GM21360 (cell line): ENCODE measurements around the gene ZMIZ1.

Source experiments
- ATAC-seq: cut with Tn5 transposase; IDR thresholded peaks from one replicate; pipeline ENCODE4 v1.9.1; 2021; ENCODE audit warnings: mild to moderate bottlenecking, moderate library complexity; ENCODE audit not compliant: unreplicated experiment

The ZMIZ1 gene

DNA sequence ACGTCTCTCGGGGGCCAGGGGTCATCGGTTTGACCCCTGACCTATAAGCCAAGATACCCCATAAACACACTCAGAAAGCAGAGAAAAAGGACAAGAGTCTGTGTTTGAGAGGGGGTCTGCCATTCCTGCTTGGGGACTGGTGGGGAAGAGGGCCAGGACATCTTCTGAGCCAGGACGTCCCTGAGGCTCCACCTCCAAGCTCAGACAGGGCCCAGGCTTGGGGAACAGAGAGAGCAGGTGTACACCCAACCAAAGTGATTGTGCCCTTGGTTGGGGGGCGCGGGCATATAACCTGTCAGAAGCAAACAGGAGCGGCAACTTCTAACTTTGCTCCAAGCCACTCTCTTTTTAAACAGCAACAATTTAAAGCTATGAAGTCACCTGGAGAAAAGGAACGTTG is 244.6 kb downstream of the ZMIZ1 start:
- no peak for ATAC-seq

- ATAC-seq = no peak
These were observed 245.2 kb downstream of the ZMIZ1 start for GRCh38 chr10:79313911-79314439.

DNA sequence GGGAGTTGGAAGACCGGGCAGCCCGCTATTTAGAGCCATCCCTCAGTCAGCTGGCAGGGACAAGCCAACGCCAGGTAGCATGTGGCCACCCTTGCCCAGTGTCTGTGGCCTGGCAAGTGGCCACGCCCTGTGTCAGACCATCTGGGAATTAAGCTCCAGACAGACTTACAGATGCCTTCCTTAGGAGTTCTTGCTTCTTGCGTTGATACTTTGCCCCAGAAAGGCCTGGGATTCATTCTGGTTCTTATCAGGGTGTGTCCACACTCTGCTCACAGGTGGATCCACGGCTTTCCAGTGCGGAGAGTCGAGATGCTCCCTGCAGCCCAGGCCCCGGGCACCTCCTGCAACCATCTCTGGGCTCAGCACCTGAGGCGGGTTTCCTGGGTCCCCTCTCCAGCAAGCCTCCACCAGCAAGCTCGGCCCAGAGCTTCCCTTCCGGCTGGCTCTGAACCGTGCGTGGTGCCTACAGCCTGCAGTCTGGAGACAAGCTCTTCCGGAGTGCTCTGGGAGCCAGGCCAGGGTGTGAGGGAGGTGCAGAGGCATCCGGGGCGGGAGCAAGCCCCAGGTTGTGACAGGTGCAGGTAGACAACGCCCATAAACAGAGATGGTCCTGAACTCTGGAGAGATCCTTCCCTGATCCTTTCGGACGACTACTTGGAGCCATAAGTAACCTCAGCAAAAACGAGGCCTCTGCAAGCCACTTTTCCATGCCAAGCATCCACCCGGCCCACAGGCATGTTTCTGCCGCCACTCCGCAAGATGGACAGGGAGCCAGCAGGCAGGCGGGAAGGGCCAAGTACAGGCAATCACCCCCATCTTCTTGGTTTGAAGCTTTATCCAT is 246.2 kb downstream of the ZMIZ1 start:
- no peak for ATAC-seq

DNA sequence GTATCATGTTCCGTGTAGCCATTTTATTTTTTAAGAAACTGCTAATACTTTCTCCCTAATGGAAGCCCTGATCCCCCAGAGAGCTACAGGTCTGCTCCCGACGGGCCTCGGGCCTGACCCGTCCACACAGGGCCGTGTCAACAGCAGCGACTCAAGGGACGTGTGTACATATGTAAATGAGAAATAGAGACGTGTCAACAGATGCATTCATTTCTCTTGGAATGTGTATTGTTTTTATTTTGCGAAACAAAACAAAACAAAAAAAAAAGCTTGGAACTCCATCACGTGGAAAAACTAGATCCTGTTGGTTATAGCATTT is 246.8 kb downstream of the ZMIZ1 start:
- no peak for ATAC-seq

- ATAC-seq = peak; percentile 61
These were observed 248.1 kb downstream of the ZMIZ1 start for GRCh38 chr10:79316671-79317431.

DNA sequence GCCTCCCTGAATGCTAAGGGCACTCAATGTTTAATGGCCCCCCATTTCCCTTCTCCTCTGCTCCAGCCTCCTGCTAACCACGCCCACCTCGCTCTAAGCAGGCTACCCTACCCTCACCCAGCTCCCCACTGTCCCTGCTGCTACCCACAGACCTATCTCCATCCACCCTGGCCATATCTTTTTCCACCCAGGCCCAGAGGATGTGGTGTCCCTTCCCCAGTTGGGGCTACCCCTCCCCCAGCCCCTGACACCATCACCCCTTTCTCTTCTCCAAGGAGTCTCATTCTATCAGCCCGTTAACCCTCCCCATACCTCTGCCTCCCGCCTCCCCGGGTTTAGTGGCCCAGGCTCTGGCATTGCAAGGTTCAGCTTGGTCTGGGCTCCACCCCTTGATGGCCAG is 249.6 kb downstream of the ZMIZ1 start:
- no peak for ATAC-seq

DNA sequence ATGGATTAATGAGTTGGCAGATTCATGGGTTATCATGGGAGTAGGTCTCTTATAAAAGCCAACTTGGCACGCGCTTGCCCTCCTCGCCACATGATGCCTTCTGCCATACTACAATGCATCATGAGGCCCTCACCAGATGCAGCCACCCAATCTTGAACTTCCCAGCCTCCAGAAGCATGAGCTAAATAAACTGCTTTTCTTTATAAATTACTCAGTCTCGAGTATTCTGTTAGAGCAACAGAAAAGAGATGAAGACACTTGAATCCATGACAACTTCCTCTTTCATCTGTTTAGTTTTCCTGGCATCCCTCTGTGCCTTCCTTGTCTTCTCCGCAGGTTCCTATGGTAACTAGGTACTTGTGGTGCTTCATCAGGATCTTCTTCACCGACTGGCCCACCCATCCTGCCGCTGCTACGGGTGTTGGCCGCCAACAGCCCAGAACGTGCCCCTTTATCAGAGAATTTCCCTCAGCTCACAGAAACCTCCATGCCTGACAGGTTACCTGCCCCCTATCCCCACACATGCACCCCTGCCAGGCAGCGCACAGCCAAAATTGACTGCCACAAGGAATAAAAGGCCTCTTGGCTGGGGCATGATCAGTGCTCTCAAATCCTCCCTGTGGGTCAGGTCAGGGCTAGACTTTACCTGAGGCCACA is 250.5 kb downstream of the ZMIZ1 start:
- ATAC-seq = no peak

- no peak for ATAC-seq
These were observed 251.6 kb downstream of the ZMIZ1 start for GRCh38 chr10:79320316-79320715.

DNA sequence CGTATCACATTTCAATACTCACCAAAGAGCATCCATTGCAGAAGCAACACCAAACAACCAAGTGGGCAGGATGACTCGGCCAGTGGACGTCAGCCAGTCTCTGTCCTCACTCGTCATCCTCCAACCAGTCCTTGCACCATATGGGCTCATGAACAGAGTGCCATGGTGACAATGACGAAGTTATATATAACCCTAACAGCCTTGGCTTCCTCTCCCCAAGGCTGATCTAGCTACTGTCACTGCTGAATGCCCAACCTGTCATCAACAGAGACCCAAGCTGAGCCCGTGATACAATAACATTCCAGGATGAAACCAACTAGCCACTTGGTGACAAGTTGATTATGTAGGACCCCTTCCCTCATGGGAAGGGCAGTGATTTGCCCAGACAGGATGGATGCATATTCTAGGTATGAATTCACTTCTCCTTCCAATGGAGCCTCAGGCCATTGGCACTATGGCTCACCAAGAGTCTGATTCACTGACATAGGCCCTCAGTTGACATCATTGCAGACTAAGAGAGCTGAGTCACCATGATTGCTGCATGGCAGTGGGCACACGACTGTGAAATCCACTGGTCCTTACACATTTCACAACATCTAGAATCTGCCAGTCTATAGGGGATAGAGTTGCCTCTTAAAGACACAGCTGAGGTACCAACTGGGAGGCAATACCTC is 252.2 kb downstream of the ZMIZ1 start:
- ATAC-seq = no peak

GRCh38 chr10:79321494-79321882 is 252.7 kb downstream of the ZMIZ1 start:
- no peak for ATAC-seq

- no peak for ATAC-seq
These were observed 253.2 kb downstream of the ZMIZ1 start for GRCh38 chr10:79321951-79322350.

- ATAC-seq = peak; percentile 47
These were observed 254.1 kb downstream of the ZMIZ1 start for GRCh38 chr10:79322616-79323543.

- no peak for ATAC-seq
These were observed 254.8 kb downstream of the ZMIZ1 start for GRCh38 chr10:79323602-79324001.

DNA sequence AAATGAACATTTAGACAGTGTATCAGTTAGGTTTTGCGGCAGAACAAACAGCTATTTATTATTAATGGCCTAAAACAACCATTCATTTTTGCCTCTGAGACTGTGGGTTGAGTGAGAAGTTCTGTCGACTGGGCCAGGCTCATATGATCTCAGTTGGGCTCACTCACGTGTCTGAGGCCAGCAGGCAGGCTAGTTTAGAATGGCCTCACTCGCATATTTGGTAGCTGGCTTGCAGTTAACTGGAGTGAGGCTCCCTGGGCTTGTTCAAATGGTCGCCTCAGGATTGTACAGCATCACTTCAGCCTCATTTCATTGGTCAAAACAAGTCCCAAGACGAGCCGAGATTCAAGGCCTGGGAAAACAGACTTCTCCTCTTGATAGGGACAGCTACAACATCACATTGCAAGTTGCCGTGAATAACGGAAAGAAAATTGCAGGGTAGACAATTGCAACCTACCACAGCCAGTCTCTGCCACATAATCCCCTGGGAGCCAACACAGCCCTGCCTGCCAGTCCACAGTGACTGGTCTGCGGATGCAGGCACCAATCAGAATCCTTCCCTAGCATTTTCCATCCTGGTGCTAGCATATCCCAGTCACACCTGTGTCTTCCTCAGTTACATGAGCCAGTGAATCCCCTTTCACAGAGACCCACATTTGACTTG is 255.4 kb downstream of the ZMIZ1 start:
- ATAC-seq = no peak

DNA sequence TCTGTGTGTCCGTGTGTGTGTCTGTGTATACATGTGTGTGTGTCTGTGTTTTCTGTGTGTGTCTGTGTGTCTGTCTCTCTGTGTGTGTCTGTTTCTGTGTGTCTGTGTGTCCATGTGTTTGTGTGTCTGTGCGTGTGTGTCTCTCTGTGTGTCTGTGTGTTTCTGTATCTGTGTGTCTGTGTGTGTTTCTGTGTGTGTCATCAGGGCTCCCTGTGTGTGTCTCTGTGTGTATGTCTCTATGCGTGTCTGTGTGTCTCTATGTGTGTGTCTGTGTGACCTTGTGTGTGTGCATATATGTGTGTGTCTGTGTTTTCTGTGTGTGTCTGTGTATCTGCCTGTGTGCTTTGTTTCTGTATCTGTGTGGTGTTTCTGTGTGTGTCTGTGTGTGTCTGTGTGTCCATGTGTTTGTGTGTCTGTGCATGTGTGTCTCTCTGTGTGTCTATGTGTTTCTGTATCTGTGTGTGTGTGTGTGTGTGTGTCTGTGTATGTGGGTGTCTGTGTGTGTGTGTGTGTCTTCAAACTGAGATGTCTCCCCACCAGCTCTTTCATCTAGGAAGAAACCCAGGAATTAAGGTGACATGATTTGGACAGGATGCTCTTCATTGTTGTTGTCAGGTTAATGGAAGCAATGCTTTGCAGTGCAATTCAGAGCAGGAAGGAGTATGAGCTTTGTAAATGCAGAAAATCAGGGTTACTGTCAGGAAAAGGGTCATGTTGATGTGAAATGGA is 257.8 kb downstream of the ZMIZ1 start:
- no peak for ATAC-seq

- ATAC-seq = peak; percentile 37
These were observed 258.3 kb downstream of the ZMIZ1 start for GRCh38 chr10:79327090-79327457.

DNA sequence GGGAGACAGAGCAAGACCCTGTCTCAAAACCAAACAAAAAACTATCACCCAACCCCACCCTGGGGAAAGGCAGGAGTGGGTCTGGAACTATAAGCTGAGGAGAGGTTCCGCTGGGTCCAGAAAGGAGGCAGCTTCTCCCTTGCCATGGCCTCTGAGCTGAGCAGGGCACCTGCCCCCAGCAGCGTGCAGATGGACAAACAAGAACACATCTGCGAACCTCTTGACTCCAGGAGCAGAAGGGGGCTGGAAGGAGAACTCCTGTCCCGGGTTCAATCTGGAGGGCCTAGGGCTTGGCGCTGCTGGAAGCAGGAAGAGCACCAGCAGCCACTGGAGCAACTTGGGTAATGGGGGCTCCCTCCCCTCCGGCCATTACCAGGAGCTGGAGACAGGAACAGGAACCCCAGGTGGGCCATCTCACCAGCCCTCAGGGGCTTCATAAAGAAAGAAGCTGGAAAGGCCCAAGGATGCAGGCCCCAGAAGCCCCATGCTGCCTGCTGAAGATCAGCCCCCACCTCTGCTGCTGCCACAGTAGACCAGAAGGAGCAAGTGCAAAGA is 259.5 kb downstream of the ZMIZ1 start:
- ATAC-seq = no peak

- ATAC-seq = no peak
These were observed 260.2 kb downstream of the ZMIZ1 start for GRCh38 chr10:79328737-79329504.
